ENCODE measurements around the gene MAPK11. TPM values are rescaled to one million over a fixed set of nuclear protein-coding genes. Genes with fewer than 3 reads are reported as not detected.

The MAPK11 gene
- total RNA-seq, 1 experiment from 2014 or later = 19.3 TPM

DNA sequence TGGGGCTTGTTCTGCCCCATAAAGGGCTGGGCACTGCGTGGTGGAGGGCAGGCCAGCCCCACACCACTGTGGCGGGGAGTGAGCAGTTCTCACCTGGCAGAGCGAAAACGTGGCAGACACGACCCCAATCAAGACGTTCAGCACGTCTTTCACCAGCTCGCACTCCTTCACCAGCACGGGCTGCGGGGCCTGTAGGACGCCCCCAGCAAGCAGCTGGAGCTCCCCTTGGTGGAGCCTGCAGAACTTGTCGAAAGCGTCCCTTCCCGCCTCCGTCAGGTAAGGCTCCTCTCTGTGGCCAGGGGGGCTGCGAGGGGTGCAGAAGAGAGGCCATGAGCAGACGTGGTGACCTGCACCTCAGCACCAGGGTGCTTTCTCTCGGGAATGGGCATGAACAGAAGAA is 37.0 kb downstream of the MAPK11 start:
- no peaks in the 10 kb centered on the region for H3K9me2 ChIP-seq (ENCODE audit: insufficient read depth)
- POLR2A ChIA-PET = no interaction called here
- no peak overlapping the region for H2AFZ ChIP-seq (ENCODE audit: low read depth, low read length, poor library complexity, severe bottlenecking)
- ATAC-seq (no peak), DNase-seq (ENCODE audit: low read depth, low spot score) (no peak)
- H3K27ac ChIP-seq (ENCODE audit: low read depth, low read length) = no peak overlapping the region
- RAD21 ChIA-PET (ENCODE audit: low non-redundant PET in 1 of 2, low total read pairs in 2 of 2, uncharacterized antibody in 2 of 2, unreplicated experiment in 2 of 2) = no interaction called here
- no TSS peak for BruUV-seq (replicated peaks)
- CTCF ChIA-PET = no interaction called here
- H3K36me3 ChIP-seq (ENCODE audit: control insufficient read depth in 1 of 2, insufficient read depth in 2 of 2, low read length in 2 of 2) = peaks cover 0 to 8% of the 10 kb centered on the region in 2 experiments; a peak in 1 of 4 replicates
- H3K9me3 ChIP-seq (ENCODE audit: control insufficient read depth in 1 of 2, insufficient read depth in 1 of 2, low read depth in 1 of 2, low read length in 2 of 2) = peaks cover 0 to 4% of the 10 kb centered on the region in 2 experiments; a peak in 1 of 4 replicates
- H3K27me3 ChIP-seq (ENCODE audit: insufficient read depth, low read length) = no peaks in the 10 kb centered on the region
- H3K4me3 ChIP-seq (replicated peaks in 1 of 2; ENCODE audit: low read depth in 1 of 2, low read length in 2 of 2) = no peak overlapping the region
- H3K79me2 ChIP-seq (ENCODE audit: insufficient read depth, low read length) = peaks cover 63% of the 10 kb centered on the region
- H3K4me1 ChIP-seq (ENCODE audit: control insufficient read depth in 1 of 2, insufficient read depth in 2 of 2, low read length in 2 of 2) = no peaks in the 10 kb centered on the region
- TF ChIP-seq TCF7L2 (IDR thresholded peaks at IDR 0.05; ENCODE audit: borderline replicate concordance, extremely low read depth, insufficient read depth, insufficient read length) (no peak), ELF1 (IDR thresholded peaks at IDR 0.05; ENCODE audit: borderline replicate concordance, low read depth) (no peak), EZH2phosphoT487 (IDR thresholded peaks at IDR 0.05; ENCODE audit: borderline replicate concordance) (no peak), CEBPB (IDR thresholded peaks at IDR 0.05; ENCODE audit: low read depth) (no peak), POLR2AphosphoS5 (IDR thresholded peaks at IDR 0.05; ENCODE audit: low read depth, low read length) (no peak), YY1 (IDR thresholded peaks at IDR 0.05; ENCODE audit: extremely low read depth, insufficient replicate concordance, low read depth, low read length) (no peak), EGR1 (IDR thresholded peaks at IDR 0.05; ENCODE audit: low read depth) (no peak), JUND (IDR thresholded peaks at IDR 0.05) (no peak), SP1 (IDR thresholded peaks at IDR 0.05; ENCODE audit: low read depth) (no peak), EZH2 (IDR thresholded peaks at IDR 0.05) (no peak), ZNF274 (IDR thresholded peaks at IDR 0.05; ENCODE audit: low read depth, low read length) (no peak)
- TF ChIP-seq, protein P1, sequence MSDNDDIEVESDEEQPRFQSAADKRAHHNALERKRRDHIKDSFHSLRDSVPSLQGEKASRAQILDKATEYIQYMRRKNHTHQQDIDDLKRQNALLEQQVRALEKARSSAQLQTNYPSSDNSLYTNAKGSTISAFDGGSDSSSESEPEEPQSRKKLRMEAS (IDR thresholded peaks at IDR 0.05) = no peak
- TF ChIP-seq, protein P2, sequence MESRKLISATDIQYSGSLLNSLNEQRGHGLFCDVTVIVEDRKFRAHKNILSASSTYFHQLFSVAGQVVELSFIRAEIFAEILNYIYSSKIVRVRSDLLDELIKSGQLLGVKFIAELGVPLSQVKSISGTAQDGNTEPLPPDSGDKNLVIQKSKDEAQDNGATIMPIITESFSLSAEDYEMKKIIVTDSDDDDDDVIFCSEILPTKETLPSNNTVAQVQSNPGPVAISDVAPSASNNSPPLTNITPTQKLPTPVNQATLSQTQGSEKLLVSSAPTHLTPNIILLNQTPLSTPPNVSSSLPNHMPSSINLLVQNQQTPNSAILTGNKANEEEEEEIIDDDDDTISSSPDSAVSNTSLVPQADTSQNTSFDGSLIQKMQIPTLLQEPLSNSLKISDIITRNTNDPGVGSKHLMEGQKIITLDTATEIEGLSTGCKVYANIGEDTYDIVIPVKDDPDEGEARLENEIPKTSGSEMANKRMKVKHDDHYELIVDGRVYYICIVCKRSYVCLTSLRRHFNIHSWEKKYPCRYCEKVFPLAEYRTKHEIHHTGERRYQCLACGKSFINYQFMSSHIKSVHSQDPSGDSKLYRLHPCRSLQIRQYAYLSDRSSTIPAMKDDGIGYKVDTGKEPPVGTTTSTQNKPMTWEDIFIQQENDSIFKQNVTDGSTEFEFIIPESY (IDR thresholded peaks at IDR 0.05; ENCODE audit: extremely low read depth, insufficient replicate concordance, low read length) = no peak
- TF ChIP-seq, protein P3, sequence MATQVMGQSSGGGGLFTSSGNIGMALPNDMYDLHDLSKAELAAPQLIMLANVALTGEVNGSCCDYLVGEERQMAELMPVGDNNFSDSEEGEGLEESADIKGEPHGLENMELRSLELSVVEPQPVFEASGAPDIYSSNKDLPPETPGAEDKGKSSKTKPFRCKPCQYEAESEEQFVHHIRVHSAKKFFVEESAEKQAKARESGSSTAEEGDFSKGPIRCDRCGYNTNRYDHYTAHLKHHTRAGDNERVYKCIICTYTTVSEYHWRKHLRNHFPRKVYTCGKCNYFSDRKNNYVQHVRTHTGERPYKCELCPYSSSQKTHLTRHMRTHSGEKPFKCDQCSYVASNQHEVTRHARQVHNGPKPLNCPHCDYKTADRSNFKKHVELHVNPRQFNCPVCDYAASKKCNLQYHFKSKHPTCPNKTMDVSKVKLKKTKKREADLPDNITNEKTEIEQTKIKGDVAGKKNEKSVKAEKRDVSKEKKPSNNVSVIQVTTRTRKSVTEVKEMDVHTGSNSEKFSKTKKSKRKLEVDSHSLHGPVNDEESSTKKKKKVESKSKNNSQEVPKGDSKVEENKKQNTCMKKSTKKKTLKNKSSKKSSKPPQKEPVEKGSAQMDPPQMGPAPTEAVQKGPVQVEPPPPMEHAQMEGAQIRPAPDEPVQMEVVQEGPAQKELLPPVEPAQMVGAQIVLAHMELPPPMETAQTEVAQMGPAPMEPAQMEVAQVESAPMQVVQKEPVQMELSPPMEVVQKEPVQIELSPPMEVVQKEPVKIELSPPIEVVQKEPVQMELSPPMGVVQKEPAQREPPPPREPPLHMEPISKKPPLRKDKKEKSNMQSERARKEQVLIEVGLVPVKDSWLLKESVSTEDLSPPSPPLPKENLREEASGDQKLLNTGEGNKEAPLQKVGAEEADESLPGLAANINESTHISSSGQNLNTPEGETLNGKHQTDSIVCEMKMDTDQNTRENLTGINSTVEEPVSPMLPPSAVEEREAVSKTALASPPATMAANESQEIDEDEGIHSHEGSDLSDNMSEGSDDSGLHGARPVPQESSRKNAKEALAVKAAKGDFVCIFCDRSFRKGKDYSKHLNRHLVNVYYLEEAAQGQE (IDR thresholded peaks at IDR 0.05; ENCODE audit: low read depth) = no peak
- intact Hi-C loops (cut with micrococcal nuclease) = no loop called here
- H3K9ac ChIP-seq (ENCODE audit: low read length) = no peak overlapping the region
- no peak overlapping the region for H3K4me2 ChIP-seq (ENCODE audit: low read length)
- H4K20me1 ChIP-seq (ENCODE audit: insufficient read depth) = no peaks in the 10 kb centered on the region
